Liver (tissue), 3 donors: Measurements from ENCODE around the gene BRCA2.

ENCODE experiments used
- EGR1 ChIP-seq, 2 donors: IDR thresholded peaks; 2 replicates each; pipeline ENCODE4 v1.6.1; 2016 to 2018; ENCODE audit warnings: antibody characterized with exemption in 2 of 2, low read depth in 2 of 2
- GABPA ChIP-seq, 2 donors: IDR thresholded peaks in 1 of 2; conservative IDR thresholded peaks in 1 of 2; 2 replicates each; pipeline ENCODE4 v1.6.1; 2016; ENCODE audit warnings: antibody characterized with exemption in 2 of 2, mild to moderate bottlenecking in 1 of 2, moderate library complexity in 1 of 2
- HNF4G ChIP-seq: IDR thresholded peaks from 2 replicates; pipeline ENCODE4 v1.6.1; 2016; ENCODE audit warnings: antibody characterized with exemption
- RAD21 ChIP-seq, 2 donors: IDR thresholded peaks; 2 replicates each; pipeline ENCODE4 v1.6.1; 2016; ENCODE audit warnings: antibody characterized with exemption in 2 of 2, mild to moderate bottlenecking in 2 of 2
- RXRA ChIP-seq, 2 donors: IDR thresholded peaks; 2 replicates each; pipeline ENCODE4 v1.6.1; 2017 to 2018; ENCODE audit warnings: antibody characterized with exemption in 2 of 2, mild to moderate bottlenecking in 1 of 2
- SP1 ChIP-seq: IDR thresholded peaks from 2 replicates; pipeline ENCODE4 v1.6.1; 2018; ENCODE audit warnings: antibody characterized with exemption, mild to moderate bottlenecking
- TAF1 ChIP-seq: conservative IDR thresholded peaks from 2 replicates; pipeline ENCODE4 v1.6.1; 2016; ENCODE audit warnings: antibody characterized with exemption, mild to moderate bottlenecking
- YY1 ChIP-seq: IDR thresholded peaks from 2 replicates; pipeline ENCODE4 v1.6.1; 2016; ENCODE audit warnings: antibody characterized with exemption, mild to moderate bottlenecking
- TF ChIP-seq, protein P1 (sequence below): IDR thresholded peaks from 2 replicates; pipeline ENCODE4 v1.6.1; 2016; ENCODE audit warnings: antibody characterized with exemption, mild to moderate bottlenecking
- TF ChIP-seq, protein P2 (sequence below): IDR thresholded peaks from 2 replicates; pipeline ENCODE4 v1.6.1; 2016; ENCODE audit warnings: antibody characterized with exemption
- TF ChIP-seq, protein P3 (sequence below): fragments of 150-350 bp; IDR thresholded peaks from 2 replicates; pipeline ENCODE4 v1.5.1; 2017; ENCODE audit warnings: improper control_type of control experiment, low read depth, low read length; ENCODE audit not compliant: missing input control
- TF ChIP-seq, protein P4 (sequence below): IDR thresholded peaks from 2 replicates; pipeline ENCODE4 v1.6.1; 2016; ENCODE audit warnings: antibody characterized with exemption
- donor health status: healthy.
- donor health status: healthy.

DNA sequence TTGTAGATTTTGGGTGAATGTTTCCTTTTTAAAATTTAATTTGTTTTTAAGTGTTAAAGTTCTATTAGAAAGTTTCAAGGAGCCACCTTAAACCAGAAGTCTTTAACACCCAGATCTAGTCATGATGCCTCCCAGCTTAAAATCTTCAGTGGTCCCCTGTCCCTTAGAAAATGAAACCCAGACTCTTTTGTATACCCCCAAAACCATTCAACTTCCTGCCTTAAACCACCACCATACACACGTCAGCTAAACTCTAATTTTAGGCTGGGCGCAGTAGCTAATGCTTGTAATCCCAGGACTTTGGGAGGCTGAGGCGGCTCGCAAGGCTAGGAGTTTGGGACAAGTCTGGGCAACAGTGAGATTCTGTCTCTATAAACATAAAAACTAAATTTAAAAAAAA is 74.7 kb downstream of the BRCA2 start:
- TF ChIP-seq, protein P1, sequence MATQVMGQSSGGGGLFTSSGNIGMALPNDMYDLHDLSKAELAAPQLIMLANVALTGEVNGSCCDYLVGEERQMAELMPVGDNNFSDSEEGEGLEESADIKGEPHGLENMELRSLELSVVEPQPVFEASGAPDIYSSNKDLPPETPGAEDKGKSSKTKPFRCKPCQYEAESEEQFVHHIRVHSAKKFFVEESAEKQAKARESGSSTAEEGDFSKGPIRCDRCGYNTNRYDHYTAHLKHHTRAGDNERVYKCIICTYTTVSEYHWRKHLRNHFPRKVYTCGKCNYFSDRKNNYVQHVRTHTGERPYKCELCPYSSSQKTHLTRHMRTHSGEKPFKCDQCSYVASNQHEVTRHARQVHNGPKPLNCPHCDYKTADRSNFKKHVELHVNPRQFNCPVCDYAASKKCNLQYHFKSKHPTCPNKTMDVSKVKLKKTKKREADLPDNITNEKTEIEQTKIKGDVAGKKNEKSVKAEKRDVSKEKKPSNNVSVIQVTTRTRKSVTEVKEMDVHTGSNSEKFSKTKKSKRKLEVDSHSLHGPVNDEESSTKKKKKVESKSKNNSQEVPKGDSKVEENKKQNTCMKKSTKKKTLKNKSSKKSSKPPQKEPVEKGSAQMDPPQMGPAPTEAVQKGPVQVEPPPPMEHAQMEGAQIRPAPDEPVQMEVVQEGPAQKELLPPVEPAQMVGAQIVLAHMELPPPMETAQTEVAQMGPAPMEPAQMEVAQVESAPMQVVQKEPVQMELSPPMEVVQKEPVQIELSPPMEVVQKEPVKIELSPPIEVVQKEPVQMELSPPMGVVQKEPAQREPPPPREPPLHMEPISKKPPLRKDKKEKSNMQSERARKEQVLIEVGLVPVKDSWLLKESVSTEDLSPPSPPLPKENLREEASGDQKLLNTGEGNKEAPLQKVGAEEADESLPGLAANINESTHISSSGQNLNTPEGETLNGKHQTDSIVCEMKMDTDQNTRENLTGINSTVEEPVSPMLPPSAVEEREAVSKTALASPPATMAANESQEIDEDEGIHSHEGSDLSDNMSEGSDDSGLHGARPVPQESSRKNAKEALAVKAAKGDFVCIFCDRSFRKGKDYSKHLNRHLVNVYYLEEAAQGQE: no peak
- TF ChIP-seq, protein P2, sequence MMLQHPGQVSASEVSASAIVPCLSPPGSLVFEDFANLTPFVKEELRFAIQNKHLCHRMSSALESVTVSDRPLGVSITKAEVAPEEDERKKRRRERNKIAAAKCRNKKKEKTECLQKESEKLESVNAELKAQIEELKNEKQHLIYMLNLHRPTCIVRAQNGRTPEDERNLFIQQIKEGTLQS: no peak
- TF ChIP-seq, protein P3, sequence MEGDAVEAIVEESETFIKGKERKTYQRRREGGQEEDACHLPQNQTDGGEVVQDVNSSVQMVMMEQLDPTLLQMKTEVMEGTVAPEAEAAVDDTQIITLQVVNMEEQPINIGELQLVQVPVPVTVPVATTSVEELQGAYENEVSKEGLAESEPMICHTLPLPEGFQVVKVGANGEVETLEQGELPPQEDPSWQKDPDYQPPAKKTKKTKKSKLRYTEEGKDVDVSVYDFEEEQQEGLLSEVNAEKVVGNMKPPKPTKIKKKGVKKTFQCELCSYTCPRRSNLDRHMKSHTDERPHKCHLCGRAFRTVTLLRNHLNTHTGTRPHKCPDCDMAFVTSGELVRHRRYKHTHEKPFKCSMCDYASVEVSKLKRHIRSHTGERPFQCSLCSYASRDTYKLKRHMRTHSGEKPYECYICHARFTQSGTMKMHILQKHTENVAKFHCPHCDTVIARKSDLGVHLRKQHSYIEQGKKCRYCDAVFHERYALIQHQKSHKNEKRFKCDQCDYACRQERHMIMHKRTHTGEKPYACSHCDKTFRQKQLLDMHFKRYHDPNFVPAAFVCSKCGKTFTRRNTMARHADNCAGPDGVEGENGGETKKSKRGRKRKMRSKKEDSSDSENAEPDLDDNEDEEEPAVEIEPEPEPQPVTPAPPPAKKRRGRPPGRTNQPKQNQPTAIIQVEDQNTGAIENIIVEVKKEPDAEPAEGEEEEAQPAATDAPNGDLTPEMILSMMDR: no peak
- no peak for TF ChIP-seq EGR1 (IDR thresholded peaks at IDR 0.05; ENCODE audit: low read depth in 2 of 2)
- no peak for TF ChIP-seq RAD21 (IDR thresholded peaks at IDR 0.05)
- TF ChIP-seq SP1: no peak
- TF ChIP-seq, protein P4, sequence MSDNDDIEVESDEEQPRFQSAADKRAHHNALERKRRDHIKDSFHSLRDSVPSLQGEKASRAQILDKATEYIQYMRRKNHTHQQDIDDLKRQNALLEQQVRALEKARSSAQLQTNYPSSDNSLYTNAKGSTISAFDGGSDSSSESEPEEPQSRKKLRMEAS: no peak
- TF ChIP-seq GABPA (IDR thresholded peaks at IDR 0.05 in 1 of 2, conservative IDR thresholded peaks at IDR 0.05 in 1 of 2): no peak
- TF ChIP-seq RXRA (IDR thresholded peaks at IDR 0.05): no peak
- no peak for TF ChIP-seq HNF4G
- no peak for TF ChIP-seq TAF1
- no peak for TF ChIP-seq YY1
